ENCODE results near the gene RASL11B. TPM values are rescaled to one million over a fixed set of nuclear protein-coding genes. Genes with fewer than 3 reads are reported as not detected.

RASL11B gene
- total and polyA plus RNA-seq, 2 donors (not counting 1 experiment from before 2014, with no cell fraction given) = 0.36 to 1.2 TPM

DNA sequence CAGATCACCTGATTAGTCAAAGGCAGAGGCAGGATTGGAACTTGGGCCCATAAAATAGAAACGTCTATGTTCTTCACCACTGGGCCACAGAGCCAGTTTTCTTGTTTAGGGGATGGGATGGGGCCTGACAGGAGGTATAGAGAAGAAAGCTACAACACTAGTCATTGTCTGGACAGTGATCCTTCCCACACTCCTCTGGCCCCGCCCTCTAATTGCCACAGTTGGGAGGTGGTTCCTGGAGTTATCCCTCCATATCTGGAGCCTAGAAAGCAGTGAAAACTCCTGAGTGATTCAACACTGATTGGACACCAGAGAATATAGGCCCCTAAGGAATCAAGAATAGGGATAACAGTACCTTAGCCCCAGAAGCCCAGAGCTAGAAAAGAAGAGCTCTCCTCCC, 22.9 kb downstream of the RASL11B start:
- POLR2A ChIA-PET = no interaction called here
- Mint-ChIP-seq H3K27me3 (no peaks in the 10 kb centered on the region), H3K4me1 (no peaks in the 10 kb centered on the region), H3K27ac (no peak overlapping the region), H3K9me3 (ENCODE audit: insufficient read depth) (peaks cover 3% of the 10 kb centered on the region), H3K4me3 (no peak overlapping the region)
- Histone ChIP-seq H3K4me2 (replicated peaks; ENCODE audit: low read depth, low read length, poor library complexity, severe bottlenecking) (no peak overlapping the region), H3K79me2 (ENCODE audit: control insufficient read depth, insufficient read depth, low read length) (no peaks in the 10 kb centered on the region), H3K36me3 (replicated peaks in 1 of 2; ENCODE audit: control extremely low read depth in 1 of 2, control insufficient read depth in 1 of 2, extremely low read depth in 1 of 2, insufficient read depth in 2 of 2, low read length in 1 of 2) (peaks cover 0 to 13% of the 10 kb centered on the region in 2 experiments), H3K9me3 (ENCODE audit: control extremely low read depth in 1 of 3, control insufficient read depth in 2 of 3, insufficient read depth in 1 of 3, low read length in 2 of 3) (peaks cover 0 to 8% (median 0%) of the 10 kb centered on the region in 3 donors), H3K27me3 (replicated peaks in 1 of 4; ENCODE audit: control extremely low read depth in 1 of 4, control insufficient read depth in 3 of 4, insufficient read depth in 4 of 4, low read length in 3 of 4) (no peaks in the 10 kb centered on the region), H4K20me1 (ENCODE audit: control insufficient read depth, insufficient read depth, low read length, poor library complexity, severe bottlenecking) (no peaks in the 10 kb centered on the region), H3K4me3 (ENCODE audit: control extremely low read depth in 1 of 5, extremely low read depth in 1 of 5, insufficient read depth in 1 of 5, low read depth in 2 of 5, low read length in 4 of 5) (no peak overlapping the region), H3K9ac (ENCODE audit: low read length) (no peak overlapping the region), H3K4me1 (ENCODE audit: control insufficient read depth in 2 of 2, insufficient read depth in 2 of 2, low read length in 2 of 2) (no peaks in the 10 kb centered on the region), H3K27ac (ENCODE audit: low read length in 2 of 2) (no peak overlapping the region), H2AFZ (ENCODE audit: insufficient read depth, low read depth, low read length, poor library complexity, severe bottlenecking) (no peak overlapping the region)
- ATAC-seq (ENCODE audit: low read depth) = no peak
- WGBS (ENCODE audit: insufficient coverage) = no CpG with 5 or more reads among the region's 2 CpGs
- no peak for TF ChIP-seq EZH2 (IDR thresholded peaks at IDR 0.05; ENCODE audit: borderline replicate concordance, insufficient read depth, low read depth, low read length, poor library complexity, severe bottlenecking)
- TF ChIP-seq, protein P1, sequence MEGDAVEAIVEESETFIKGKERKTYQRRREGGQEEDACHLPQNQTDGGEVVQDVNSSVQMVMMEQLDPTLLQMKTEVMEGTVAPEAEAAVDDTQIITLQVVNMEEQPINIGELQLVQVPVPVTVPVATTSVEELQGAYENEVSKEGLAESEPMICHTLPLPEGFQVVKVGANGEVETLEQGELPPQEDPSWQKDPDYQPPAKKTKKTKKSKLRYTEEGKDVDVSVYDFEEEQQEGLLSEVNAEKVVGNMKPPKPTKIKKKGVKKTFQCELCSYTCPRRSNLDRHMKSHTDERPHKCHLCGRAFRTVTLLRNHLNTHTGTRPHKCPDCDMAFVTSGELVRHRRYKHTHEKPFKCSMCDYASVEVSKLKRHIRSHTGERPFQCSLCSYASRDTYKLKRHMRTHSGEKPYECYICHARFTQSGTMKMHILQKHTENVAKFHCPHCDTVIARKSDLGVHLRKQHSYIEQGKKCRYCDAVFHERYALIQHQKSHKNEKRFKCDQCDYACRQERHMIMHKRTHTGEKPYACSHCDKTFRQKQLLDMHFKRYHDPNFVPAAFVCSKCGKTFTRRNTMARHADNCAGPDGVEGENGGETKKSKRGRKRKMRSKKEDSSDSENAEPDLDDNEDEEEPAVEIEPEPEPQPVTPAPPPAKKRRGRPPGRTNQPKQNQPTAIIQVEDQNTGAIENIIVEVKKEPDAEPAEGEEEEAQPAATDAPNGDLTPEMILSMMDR (IDR thresholded peaks at IDR 0.05) = no peak
- intact Hi-C loops (cut with micrococcal nuclease) = no loop called here
- no peak for DNase-seq
- CTCF ChIA-PET = no interaction called here

DNA sequence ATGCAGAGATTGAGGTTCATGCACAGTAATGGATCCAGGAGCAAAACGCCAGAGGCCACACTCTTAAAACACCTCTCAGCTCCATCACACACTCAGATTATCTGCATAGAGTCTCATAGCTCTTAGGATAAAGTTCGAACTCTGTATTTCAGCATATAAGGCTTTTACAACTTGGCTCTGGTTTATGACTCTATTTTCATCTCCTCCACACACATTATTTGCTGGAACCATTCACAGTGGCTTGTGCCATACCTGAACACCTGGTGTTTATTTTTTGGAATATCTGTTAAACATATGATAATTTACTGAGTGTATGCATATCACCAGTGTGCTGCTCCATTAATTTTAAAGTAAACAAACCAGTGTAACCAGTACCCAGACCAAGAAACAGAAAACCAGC, 27.2 kb downstream of the RASL11B start:
- H3K9ac ChIP-seq (ENCODE audit: low read length) = no peak overlapping the region
- H3K27ac Mint-ChIP-seq = no peak overlapping the region
- DNase-seq (no peak), ATAC-seq (ENCODE audit: low read depth) (no peak)
- POLR2A ChIA-PET = no interaction called here
- 91% methylated on average over 1 of the region's 2 CpGs for WGBS (ENCODE audit: insufficient coverage)
- H3K27me3 Mint-ChIP-seq = no peaks in the 10 kb centered on the region
- H3K27ac ChIP-seq (ENCODE audit: low read length in 2 of 2) = no peak overlapping the region
- peaks cover 0 to 8% (median 0%) of the 10 kb centered on the region in 3 donors for H3K9me3 ChIP-seq (ENCODE audit: control extremely low read depth in 1 of 3, control insufficient read depth in 2 of 3, insufficient read depth in 1 of 3, low read length in 2 of 3)
- TF ChIP-seq EZH2 (IDR thresholded peaks at IDR 0.05; ENCODE audit: borderline replicate concordance, insufficient read depth, low read depth, low read length, poor library complexity, severe bottlenecking) = no peak
- TF ChIP-seq, protein P1 (IDR thresholded peaks at IDR 0.05) = no peak
- H2AFZ ChIP-seq (ENCODE audit: insufficient read depth, low read depth, low read length, poor library complexity, severe bottlenecking) = no peak overlapping the region
- CTCF ChIA-PET = no interaction called here
- H3K4me1 Mint-ChIP-seq = no peaks in the 10 kb centered on the region
- H3K4me3 ChIP-seq (ENCODE audit: control extremely low read depth in 1 of 5, extremely low read depth in 1 of 5, insufficient read depth in 1 of 5, low read depth in 2 of 5, low read length in 4 of 5) = no peak overlapping the region
- H3K9me3 Mint-ChIP-seq (ENCODE audit: insufficient read depth) = peaks cover 3% of the 10 kb centered on the region
- H3K4me2 ChIP-seq (replicated peaks; ENCODE audit: low read depth, low read length, poor library complexity, severe bottlenecking) = no peak overlapping the region
- H3K27me3 ChIP-seq (replicated peaks in 1 of 4; ENCODE audit: control extremely low read depth in 1 of 4, control insufficient read depth in 3 of 4, insufficient read depth in 4 of 4, low read length in 3 of 4) = no peaks in the 10 kb centered on the region
- intact Hi-C loops (cut with micrococcal nuclease) = no loop called here
- H3K36me3 ChIP-seq (replicated peaks in 1 of 2; ENCODE audit: control extremely low read depth in 1 of 2, control insufficient read depth in 1 of 2, extremely low read depth in 1 of 2, insufficient read depth in 2 of 2, low read length in 1 of 2) = peaks cover 0 to 7% of the 10 kb centered on the region in 2 experiments
- H4K20me1 ChIP-seq (ENCODE audit: control insufficient read depth, insufficient read depth, low read length, poor library complexity, severe bottlenecking) = no peaks in the 10 kb centered on the region
- no peaks in the 10 kb centered on the region for H3K79me2 ChIP-seq (ENCODE audit: control insufficient read depth, insufficient read depth, low read length)
- H3K4me3 Mint-ChIP-seq = no peak overlapping the region
- no peaks in the 10 kb centered on the region for H3K4me1 ChIP-seq (ENCODE audit: control insufficient read depth in 2 of 2, insufficient read depth in 2 of 2, low read length in 2 of 2)
